ENCODE data around the gene UACA.

DNA sequence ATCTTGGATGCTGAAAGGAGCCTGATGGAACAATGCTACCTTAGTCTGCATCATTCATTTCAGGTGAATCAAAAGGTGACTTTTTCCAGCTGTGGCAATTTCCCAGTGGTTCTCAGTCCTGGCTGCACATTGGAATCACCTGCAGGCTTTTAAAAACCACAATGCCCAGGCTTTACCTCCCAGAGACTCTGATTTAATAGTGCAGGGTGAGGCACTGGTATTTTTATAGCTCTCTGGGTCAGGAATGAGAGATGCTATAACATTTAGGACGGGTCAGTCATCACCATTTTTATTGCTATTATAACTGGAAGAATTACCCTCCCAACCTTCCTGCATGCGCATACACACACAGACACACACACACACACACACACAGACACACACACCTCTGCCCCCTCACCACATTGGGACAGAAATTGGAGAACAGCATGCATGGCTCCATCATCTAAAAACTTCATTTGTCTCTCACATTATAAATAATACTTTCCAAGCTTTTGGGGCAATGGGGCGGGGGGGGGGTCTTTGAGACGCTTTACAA is 49.5 kb upstream of the UACA start:
- TF ChIP-seq POLR2A (IDR thresholded peaks at IDR 0.05; ENCODE audit: extremely low read depth, insufficient read length) = no peak
- TF ChIP-seq, protein P1, sequence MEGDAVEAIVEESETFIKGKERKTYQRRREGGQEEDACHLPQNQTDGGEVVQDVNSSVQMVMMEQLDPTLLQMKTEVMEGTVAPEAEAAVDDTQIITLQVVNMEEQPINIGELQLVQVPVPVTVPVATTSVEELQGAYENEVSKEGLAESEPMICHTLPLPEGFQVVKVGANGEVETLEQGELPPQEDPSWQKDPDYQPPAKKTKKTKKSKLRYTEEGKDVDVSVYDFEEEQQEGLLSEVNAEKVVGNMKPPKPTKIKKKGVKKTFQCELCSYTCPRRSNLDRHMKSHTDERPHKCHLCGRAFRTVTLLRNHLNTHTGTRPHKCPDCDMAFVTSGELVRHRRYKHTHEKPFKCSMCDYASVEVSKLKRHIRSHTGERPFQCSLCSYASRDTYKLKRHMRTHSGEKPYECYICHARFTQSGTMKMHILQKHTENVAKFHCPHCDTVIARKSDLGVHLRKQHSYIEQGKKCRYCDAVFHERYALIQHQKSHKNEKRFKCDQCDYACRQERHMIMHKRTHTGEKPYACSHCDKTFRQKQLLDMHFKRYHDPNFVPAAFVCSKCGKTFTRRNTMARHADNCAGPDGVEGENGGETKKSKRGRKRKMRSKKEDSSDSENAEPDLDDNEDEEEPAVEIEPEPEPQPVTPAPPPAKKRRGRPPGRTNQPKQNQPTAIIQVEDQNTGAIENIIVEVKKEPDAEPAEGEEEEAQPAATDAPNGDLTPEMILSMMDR (IDR thresholded peaks at IDR 0.05; ENCODE audit: low read depth, low read length) = no peak
- TF ChIP-seq, protein P2, sequence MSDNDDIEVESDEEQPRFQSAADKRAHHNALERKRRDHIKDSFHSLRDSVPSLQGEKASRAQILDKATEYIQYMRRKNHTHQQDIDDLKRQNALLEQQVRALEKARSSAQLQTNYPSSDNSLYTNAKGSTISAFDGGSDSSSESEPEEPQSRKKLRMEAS (IDR thresholded peaks at IDR 0.05; ENCODE audit: low read depth, low read length) = no peak
- TF ChIP-seq MYC (IDR thresholded peaks at IDR 0.05; ENCODE audit: low read depth, low read length) = no peak

All from NB4 (cell line).